AG04450 (cell line): ENCODE results near the gene ATP13A3. TPM values are rescaled to one million over a fixed set of nuclear protein-coding genes. Genes with fewer than 3 reads are reported as not detected.

Source experiments
- CTCF ChIA-PET: fragments of 300-600, 350-600 bp; formaldehyde crosslinking; extraction: SDS; loops from one replicate; lab custom pipeline; 2022; ENCODE audit warnings: antibody characterized with exemption, inconsistent platforms; lab: Charles Lee
- POLR2A ChIA-PET: fragments of 350-600 bp; formaldehyde crosslinking; extraction: SDS; loops from one replicate; lab custom pipeline; 2021; ENCODE audit warnings: antibody characterized with exemption, inconsistent platforms; lab: Yijun Ruan, JAX
- DNase-seq: peaks from one replicate; pipeline ENCODE4 v3.0.0-alpha.2; 2011; ENCODE audit warnings: low read depth, low spot score
- H3K27ac ChIP-seq: one replicate; pipeline ENCODE4 v1.5.1; 2012; ENCODE audit warnings: low read depth, low read length, control low read depth
- H3K27me3 ChIP-seq: one replicate; pipeline ENCODE4 v1.6.0; 2012; ENCODE audit warnings: low read length; ENCODE audit not compliant: control insufficient read depth, insufficient read depth
- H3K4me3 ChIP-seq: 2 replicates; pipeline ENCODE4 v1.5.1; 2011; ENCODE audit warnings: mild to moderate bottlenecking, low read depth, low read length, control low read depth
- H3K9me3 ChIP-seq: 2 replicates; pipeline ENCODE4 v1.5.1; 2012; ENCODE audit warnings: low read length; ENCODE audit not compliant: control insufficient read depth, insufficient read depth
- CTCF ChIP-seq: IDR thresholded peaks from 2 replicates; pipeline ENCODE4 v1.5.1; 2011; ENCODE audit warnings: low read depth, low read length, control low read depth, inconsistent platforms
- polyA plus RNA-seq: library from polyadenylated mRNA; depleted of rRNA; stranded (reverse); fragments of >200 nt; gene quantifications from 2 replicates; pipeline ENCODE4 v1.2.3, GENCODE V29; 2011

The ATP13A3 gene
- polyA plus RNA-seq, 1 experiment, result 132 TPM

- Histone ChIP-seq H3K9me3 (no peaks in the 10 kb centered on the region), H3K27ac (no peak overlapping the region), H3K4me3 (no peak overlapping the region), H3K27me3 (no peaks in the 10 kb centered on the region)
- no peak for TF ChIP-seq CTCF
- POLR2A ChIA-PET, result no interaction called here
- CTCF ChIA-PET, result interaction anchor here (1.5 to 2.3 kb wide), 2 partner anchors 33 to 96 kb away, joined by 3 to 11 read pairs; no protein-coding TSS in a partner anchor
- no peak for DNase-seq
Measured at GRCh38 chr3:194439881-194440550, 46.8 kb downstream of the ATP13A3 start.

- POLR2A ChIA-PET, result no interaction called here
- Histone ChIP-seq H3K27me3 (no peaks in the 10 kb centered on the region), H3K4me3 (no peak overlapping the region), H3K9me3 (no peaks in the 10 kb centered on the region), H3K27ac (no peak overlapping the region)
- CTCF ChIA-PET, result interaction anchor here (2.9 kb wide), 1 partner anchor 38 kb away, joined by 11 read pairs; no protein-coding TSS in a partner anchor
- DNase-seq, result no peak
- TF ChIP-seq CTCF, result no peak
Measured at GRCh38 chr3:194434503-194434902, 52.3 kb downstream of the ATP13A3 start.

GRCh38 chr3:194431554-194431953 lies 55.2 kb downstream of the ATP13A3 start:
- Histone ChIP-seq H3K27me3 (no peaks in the 10 kb centered on the region), H3K9me3 (no peaks in the 10 kb centered on the region), H3K27ac (no peak overlapping the region), H3K4me3 (no peak overlapping the region)
- ChIA-PET POLR2A (no interaction called here), CTCF (no interaction called here)
- no peak for TF ChIP-seq CTCF
- DNase-seq, result no peak

- ChIA-PET CTCF (no interaction called here), POLR2A (no interaction called here)
- no peak for TF ChIP-seq CTCF
- no peaks in the 10 kb centered on the region for H3K27me3 ChIP-seq
- H3K4me3 ChIP-seq, result no peak overlapping the region
- H3K9me3 ChIP-seq, result no peaks in the 10 kb centered on the region
- no peak for DNase-seq
- no peak overlapping the region for H3K27ac ChIP-seq
Measured at GRCh38 chr3:194425399-194425798, 61.4 kb downstream of the ATP13A3 start.

- Histone ChIP-seq H3K27me3 (no peaks in the 10 kb centered on the region), H3K9me3 (no peaks in the 10 kb centered on the region), H3K4me3 (no peak overlapping the region), H3K27ac (no peak overlapping the region)
- ChIA-PET POLR2A (no interaction called here), CTCF (no interaction called here)
- TF ChIP-seq CTCF, result no peak
- DNase-seq, result no peak
Measured at GRCh38 chr3:194424953-194425352, 61.8 kb downstream of the ATP13A3 start.
